Thoracic aorta (tissue), 2 donors: ENCODE results near the gene SLC43A1. TPM values are rescaled to one million over a fixed set of nuclear protein-coding genes. Genes with fewer than 3 reads are reported as not detected.

Experiments used
- ATAC-seq: fragments of 150-250 bp; one replicate; pipeline ENCODE4 v1.8.0; 2017; ENCODE audit warnings: low read depth; ENCODE audit not compliant: insufficient number of reproducible peaks, low FRiP score
- DNase-seq: peaks from one replicate; pipeline ENCODE4 v3.0.0-alpha.2; 2020; ENCODE audit warnings: low spot score
- H3K27ac ChIP-seq, 2 donors: fragments of 200-600 bp; sonication (generic); 1 replicate in 1 of 2; 2 replicates in 1 of 2; pipeline ENCODE4 v1.5.1; 2016; ENCODE audit warnings: mild to moderate bottlenecking in 2 of 2, moderate library complexity in 2 of 2
- H3K27me3 ChIP-seq: fragments of 200-600 bp; sonication (generic); replicated peaks from 2 replicates; pipeline ENCODE4 v1.6.0; 2016; ENCODE audit warnings: mild to moderate bottlenecking; ENCODE audit not compliant: insufficient read depth
- H3K36me3 ChIP-seq: fragments of 200-600 bp; sonication (generic); one replicate; pipeline ENCODE4 v1.5.1; 2016
- H3K4me1 ChIP-seq, 2 donors: fragments of 200-600 bp; sonication (generic); 1 replicate in 1 of 2; 2 replicates in 1 of 2; pipeline versions ENCODE4 v1.5.1 to v1.6.0; 2016; ENCODE audit warnings: low read depth in 2 of 2, mild to moderate bottlenecking in 1 of 2; ENCODE audit not compliant: control insufficient read depth in 1 of 2
- H3K4me3 ChIP-seq: fragments of 200-600 bp; sonication (generic); 2 replicates; pipeline ENCODE4 v1.5.1; 2016; ENCODE audit warnings: mild to moderate bottlenecking
- H3K9me3 ChIP-seq: fragments of 200-600 bp; sonication (generic); 2 replicates; pipeline ENCODE4 v1.5.1; 2016
- CTCF ChIP-seq: fragments of 200-600 bp; sonication (generic); IDR thresholded peaks from one replicate; pipeline ENCODE4 v1.5.1; 2019; ENCODE audit warnings: antibody characterized with exemption
- total RNA-seq, 2 donors: library from RNA; depleted of rRNA; stranded (reverse); fragments of >200 nt; gene quantifications; one replicate each; pipeline versions ENCODE4 v1.1.0 to v1.2.3, GENCODE V29; 2016

SLC43A1 gene
- total RNA-seq, 2 donors from 2014 or later = 16.6 to 23.6 TPM

GRCh38 chr11:57466680-57467079 lies 48.8 kb downstream of the SLC43A1 start:
- no peak overlapping the region for H3K4me3 ChIP-seq
- DNase-seq (no peak), ATAC-seq (no peak)
- no peak for TF ChIP-seq CTCF
- no peaks in the 10 kb centered on the region for H3K9me3 ChIP-seq
- H3K27me3 ChIP-seq = no peaks in the 10 kb centered on the region
- no peak overlapping the region for H3K27ac ChIP-seq
- no peaks in the 10 kb centered on the region for H3K36me3 ChIP-seq
- H3K4me1 ChIP-seq = no peaks in the 10 kb centered on the region

GRCh38 chr11:57464539-57465181 lies 50.8 kb downstream of the SLC43A1 start:
- H3K27me3 ChIP-seq = peaks cover 4% of the 10 kb centered on the region
- H3K36me3 ChIP-seq = no peaks in the 10 kb centered on the region
- ATAC-seq (no peak), DNase-seq (no peak)
- no peak overlapping the region for H3K4me3 ChIP-seq
- H3K9me3 ChIP-seq = no peaks in the 10 kb centered on the region
- peaks cover 3 to 5% of the 10 kb centered on the region in 2 donors for H3K4me1 ChIP-seq
- no peak for TF ChIP-seq CTCF
- no peak overlapping the region for H3K27ac ChIP-seq

- Histone ChIP-seq H3K36me3 (no peaks in the 10 kb centered on the region), H3K4me3 (no peak overlapping the region), H3K27ac (no peak overlapping the region), H3K9me3 (no peaks in the 10 kb centered on the region), H3K4me1 (peaks cover 11 to 12% of the 10 kb centered on the region in 2 donors), H3K27me3 (peaks cover 12% of the 10 kb centered on the region)
- ATAC-seq (no peak), DNase-seq (no peak)
- no peak for TF ChIP-seq CTCF
Observed at GRCh38 chr11:57463671-57464538, 51.6 kb downstream of the SLC43A1 start.

- Histone ChIP-seq H3K9me3 (no peaks in the 10 kb centered on the region), H3K4me3 (no peak overlapping the region), H3K36me3 (no peaks in the 10 kb centered on the region), H3K4me1 (peaks cover 24 to 25% of the 10 kb centered on the region in 2 donors), H3K27ac (no peak overlapping the region), H3K27me3 (peaks cover 16% of the 10 kb centered on the region)
- no peak for TF ChIP-seq CTCF
- ATAC-seq (no peak), DNase-seq (no peak)
Observed at GRCh38 chr11:57462597-57462996, 52.9 kb downstream of the SLC43A1 start.

GRCh38 chr11:57461841-57462489 lies 53.5 kb downstream of the SLC43A1 start:
- Histone ChIP-seq H3K4me3 (no peak overlapping the region), H3K27me3 (peaks cover 16% of the 10 kb centered on the region), H3K36me3 (no peaks in the 10 kb centered on the region), H3K9me3 (no peaks in the 10 kb centered on the region), H3K27ac (no peak overlapping the region), H3K4me1 (peaks cover 26 to 32% of the 10 kb centered on the region in 2 donors)
- ATAC-seq = no peak
- DNase-seq = no peak
- no peak for TF ChIP-seq CTCF
